HG03135 (cell line): Measurements from ENCODE around the gene TMEM219.
"Not testable (repeated sequence)": the region's sequence is repeated elsewhere in the genome, so short reads cannot be mapped to it uniquely, and the experiment has no call there.

ENCODE experiments used
- ATAC-seq: cut with Tn5 transposase; IDR thresholded peaks from one replicate; pipeline ENCODE4 v1.9.1; 2021; ENCODE audit warnings: mild to moderate bottlenecking, moderate library complexity; ENCODE audit not compliant: unreplicated experiment

Gene TMEM219

DNA sequence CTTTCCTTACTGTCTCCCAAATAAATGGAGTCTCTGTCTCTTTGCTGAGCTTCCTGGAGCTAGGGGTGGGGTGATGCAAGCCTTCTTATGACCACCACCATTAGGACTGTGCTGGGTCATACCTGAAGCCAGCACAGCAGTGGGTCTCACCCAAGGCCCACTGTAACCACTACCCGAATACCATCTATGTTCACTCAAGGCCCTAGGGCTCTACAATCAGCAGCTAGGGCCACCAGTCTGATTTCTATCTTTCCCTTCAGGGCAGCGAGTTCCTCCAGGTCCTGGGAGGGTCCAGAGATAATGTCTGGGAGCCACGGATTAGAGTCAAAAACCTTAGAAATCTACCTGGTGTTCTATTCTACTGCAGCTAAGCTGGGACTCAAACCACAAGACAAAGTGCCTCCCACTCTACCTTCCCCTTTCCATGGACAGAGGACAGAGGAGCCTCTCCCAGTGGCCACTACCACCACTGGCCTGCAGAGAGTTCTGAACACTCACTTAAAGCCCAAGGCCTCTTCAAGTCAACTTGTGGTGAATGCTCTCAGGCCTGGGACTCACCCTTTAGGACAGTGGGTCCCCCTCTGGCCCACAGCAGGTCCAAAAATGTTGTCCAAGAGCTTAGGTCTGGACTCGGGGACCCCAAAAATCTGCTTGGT is 10.9 kb upstream of the TMEM219 start:
- no peak for ATAC-seq

DNA sequence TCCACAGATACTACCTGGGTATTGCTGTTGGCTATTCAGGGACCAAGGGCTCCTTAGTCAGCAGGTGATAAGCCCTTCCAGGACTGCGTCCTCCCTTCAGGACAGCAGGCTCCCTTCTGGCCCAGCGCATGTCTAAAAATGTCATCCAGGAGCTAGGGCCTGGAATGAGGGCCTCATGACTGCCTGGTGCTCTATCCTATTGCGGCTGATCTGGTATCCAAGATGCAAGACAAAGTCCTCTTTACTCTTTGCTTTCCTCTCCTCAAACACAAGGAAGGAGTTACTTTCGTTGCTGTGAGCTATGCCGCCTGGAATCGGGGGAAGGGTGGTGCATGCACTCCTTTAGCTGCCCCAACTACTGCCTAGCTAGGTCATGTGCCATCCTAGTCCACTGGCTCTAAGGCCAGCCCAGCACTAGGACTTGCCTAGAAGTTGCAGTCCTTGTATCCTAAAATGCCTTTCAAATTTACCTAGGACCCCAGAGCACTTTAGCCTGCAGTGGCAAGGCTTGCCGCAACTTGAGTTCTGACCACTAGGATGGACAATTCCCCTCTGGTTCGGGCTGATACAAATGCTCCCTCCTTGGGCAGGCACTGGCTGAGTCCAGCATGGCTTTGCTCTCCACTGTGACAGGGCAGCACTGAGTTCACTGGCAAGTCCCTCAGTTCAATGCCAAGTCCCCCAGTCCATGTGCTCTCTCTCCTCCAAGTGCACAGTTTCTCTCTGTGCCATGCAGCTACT is 10.1 kb upstream of the TMEM219 start:
- ATAC-seq: no peak

DNA sequence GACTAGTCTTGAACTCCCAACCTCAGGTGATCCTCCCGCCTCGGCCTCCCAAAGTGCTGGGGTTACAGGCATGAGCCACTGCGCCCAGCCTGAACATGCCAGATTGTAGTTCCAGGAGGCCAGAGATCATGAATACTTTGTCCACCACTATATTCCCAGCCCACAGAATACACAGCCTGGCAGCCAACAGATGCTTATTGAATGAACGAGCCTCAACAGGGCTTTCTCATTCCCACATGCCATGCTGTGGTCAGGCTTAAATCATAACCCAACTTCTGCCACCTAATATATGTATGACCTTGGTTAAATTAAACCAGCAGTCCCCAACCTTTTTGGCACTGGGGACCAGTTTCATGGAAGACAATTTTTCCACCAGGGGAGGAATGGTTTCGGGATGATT is 3.1 kb upstream of the TMEM219 start:
- no peak for ATAC-seq

DNA sequence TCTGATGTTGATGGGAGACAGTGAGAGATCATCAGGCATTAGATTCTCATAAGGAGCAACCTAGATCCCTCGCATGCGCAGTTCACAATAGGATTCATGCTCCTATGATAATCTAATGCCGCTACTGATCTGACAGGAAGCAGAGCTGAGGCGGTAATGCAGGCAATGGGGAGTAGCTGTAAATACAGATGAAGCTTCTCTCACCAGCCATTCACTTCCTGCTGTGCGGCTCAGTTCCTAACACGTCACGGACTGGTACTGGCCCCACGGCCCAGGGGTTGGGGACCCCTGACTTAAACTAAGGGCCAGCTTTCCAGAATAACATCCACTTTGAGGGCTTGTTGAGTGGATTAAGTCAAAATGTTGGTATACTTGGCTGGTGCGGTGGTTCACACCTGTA is 2.6 kb upstream of the TMEM219 start:
- ATAC-seq: no peak

DNA sequence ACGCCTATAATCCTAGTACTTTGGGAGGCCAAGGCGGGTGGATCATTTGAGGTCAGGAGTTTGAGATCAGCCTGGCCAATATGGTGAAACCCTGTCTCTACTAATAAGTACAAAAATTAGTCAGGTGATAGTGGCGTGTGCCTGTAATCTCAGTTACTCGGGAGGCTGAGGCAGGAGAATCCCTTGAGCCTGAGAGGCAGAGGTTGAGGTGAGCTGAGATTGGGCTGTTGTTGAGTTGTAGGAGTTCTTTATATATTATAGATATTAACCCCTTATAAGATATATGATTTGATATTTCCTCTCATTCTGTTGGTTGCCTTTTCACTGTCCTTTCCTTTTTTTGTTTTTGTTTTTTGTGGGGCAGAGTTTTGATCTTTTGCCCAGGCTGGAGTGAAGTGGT is 2.1 kb upstream of the TMEM219 start:
- not testable (repeated sequence) for ATAC-seq

DNA sequence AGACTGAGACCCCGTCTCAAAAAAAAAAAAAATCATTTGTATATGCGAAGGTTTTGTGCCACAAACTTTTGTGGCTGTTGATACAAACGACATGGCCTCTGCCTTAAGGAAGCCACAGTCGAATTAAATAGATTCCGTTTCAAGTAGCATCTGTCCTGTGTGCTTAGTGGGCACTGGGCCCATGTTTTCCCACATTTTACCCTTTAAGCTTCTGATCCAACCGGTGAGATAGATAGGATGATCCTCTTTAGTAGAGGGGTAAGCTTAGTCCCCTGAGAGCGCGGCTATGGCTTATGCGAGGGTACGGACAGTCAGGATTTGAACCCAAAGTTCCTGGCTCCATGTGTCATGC is 776 bp upstream of the TMEM219 start:
- ATAC-seq: no peak

DNA sequence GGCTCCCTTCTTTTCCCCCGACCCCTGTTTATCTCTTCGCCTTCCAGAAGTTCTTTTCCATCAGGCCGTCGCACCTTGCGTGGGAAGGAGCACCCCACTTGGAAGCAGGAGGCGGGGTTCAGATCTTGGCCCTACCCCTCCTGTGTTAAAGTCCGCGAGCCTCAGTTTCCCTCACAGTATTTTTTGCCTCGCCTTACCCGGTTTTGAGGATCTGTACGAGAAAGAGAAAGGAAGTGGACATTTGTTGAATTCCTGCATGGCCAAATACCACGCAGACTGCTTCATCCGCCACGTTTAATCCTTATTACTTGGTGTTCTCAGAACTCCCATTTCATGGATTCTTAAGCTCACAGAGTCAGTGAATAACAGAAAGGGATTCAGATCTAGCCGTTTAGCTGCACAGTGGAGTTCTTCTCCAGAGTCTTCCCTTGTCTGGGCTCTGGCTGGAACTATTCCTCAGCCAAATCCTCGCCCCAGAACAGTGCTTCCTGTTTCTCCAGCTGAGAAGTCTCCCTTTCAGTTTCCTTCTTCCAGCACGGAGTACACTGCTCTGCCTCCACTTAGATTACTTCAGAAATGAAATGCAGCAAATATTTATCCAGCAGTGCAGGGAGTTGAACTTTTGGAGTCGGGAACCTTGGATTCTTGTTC is 590 bp downstream of the TMEM219 start:
- no peak for ATAC-seq

DNA sequence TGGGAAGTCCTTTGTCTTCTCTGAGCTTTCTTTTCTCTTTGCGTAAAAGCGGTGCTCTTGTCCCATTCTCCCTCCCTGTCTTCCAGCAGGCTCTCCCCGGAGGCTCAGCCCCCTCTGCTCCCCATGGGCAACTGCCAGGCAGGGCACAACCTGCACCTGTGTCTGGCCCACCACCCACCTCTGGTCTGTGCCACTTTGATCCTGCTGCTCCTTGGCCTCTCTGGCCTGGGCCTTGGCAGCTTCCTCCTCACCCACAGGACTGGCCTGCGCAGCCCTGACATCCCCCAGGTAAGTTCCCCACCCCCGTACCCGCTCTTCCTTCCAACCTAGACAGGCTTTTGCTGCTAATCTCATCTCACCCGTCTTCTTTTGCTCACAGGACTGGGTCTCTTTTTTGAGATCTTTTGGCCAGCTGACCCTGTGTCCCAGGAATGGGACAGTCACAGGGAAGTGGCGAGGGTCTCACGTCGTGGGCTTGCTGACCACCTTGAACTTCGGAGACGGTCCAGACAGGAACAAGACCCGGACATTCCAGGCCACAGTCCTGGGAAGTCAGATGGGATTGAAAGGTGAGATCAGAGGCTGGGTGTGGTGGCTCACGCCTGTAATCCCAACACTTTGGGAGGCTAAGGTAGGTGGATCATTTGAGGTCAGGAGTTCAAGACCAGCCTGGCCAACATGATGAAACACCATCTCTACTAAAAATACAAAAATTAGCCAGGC is 1.3 kb downstream of the TMEM219 start:
- no peak for ATAC-seq

DNA sequence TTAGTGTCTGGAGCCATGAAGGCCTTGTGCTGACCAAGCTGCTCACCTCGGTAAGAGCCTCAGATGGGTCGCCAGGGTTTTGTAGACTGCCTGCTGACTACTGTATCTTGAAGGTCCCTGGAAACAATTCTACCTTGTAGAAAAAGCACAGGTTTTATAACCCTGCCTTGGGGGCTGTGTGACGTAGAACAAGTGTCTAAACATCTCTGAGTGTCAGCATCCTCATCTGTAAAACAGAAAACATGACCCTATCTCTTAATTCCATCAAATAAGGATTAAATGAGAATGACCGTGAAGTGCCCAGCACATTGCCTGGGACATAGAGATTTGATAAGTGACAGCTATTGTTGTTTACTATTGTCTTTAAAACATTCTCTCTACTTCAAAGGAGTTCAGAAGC is 6.3 kb downstream of the TMEM219 start:
- no peak for ATAC-seq

DNA sequence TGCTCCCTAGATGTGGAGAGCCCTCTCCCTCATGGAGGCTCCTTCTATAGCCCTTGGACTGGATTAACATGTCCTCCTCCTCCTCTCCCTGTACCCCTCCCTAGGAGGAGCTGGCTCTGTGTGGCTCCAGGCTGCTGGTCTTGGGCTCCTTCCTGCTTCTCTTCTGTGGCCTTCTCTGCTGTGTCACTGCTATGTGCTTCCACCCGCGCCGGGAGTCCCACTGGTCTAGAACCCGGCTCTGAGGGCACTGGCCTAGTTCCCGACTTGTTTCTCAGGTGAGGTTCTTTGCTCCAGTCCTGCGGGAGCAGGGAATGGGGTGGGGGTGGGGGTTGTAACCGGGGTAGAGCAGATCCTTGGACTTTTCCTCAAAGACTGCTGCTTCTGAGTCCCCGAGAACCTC is 9.4 kb downstream of the TMEM219 start:
- ATAC-seq: no peak

DNA sequence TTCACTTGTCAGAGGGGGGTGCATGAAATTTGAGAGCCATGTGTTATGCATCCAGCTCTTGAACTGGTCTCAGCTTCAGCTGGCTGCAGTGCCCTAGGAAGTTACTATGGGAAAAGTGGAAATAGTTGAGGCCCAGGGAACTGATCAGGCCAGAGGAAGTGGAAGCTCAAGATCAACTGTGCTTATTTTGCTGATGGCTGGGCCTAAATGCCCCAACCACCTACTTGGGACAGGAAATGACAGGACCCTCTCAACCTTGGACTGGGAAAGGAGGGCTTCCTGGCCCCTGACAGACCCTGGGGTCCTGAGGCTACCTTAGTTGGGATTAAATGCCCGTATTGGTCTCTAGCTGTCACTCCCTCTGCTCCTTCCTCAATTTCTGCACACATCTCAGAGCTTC is 10.6 kb downstream of the TMEM219 start:
- no peak for ATAC-seq

DNA sequence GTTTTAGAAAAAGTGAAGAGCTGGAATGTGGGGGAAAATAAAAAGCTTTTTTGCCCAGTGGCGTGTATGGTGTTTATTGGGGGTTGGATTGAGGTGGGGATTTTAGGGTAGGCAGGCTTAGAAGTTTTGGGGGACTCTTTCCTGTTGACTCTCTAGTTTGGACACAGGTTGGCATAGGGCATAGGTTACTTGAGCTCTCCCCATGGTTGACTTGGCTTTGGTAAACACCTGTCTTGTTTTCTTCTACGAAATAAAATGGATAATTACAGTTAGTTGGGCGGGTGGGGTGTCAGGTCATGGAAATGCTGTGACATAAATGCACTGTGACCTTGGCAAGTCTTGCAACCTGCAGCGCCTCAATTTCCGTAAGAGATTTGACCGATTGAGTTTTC is 11.1 kb downstream of the TMEM219 start:
- ATAC-seq: no peak

DNA sequence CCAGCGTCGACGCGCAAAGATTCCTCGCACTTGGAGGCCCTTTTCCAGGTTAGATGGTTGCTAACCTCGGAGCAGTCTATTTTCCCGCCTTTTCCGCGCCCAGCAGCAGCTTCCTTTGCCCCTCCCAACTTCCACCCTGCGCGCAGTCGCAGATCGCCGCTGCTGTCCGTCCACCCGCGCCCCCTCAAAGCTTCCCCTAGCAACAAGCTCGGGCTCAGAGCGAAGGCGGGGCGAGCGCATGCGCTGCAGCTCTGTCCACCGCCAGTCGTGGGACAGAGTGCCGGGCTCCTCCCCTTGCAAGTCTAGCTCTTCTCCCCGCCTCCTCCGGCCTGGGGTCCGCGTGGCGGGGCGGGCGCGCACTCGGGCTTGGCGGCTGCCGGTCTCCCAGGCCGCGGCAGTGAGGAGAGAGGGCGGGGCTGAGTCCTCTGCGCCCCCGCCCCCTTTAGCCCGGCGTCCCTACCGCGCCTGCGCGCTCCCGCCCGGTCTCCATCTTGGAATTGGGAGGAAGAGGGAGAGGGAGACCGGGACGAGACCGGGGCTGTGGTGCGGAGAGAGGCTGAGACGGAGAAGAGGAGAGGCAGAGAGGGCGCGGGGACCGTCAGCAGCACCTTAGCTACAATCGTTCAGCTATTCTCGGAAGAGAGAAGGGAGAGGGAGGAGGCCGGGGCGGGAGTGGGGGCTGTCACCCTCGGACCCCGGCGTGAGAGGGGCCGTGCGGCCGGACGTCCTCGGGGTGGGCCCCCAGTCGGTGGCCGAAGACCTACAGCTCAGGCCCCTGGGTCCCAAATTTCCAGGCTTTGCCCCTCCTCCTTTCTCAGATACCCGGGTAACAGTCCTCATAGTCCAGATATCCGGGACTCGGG is 11.7 kb downstream of the TMEM219 start, which contains the start of gene TAOK2:
TSS of gene TAOK2 (plus strand) at position 485 of the 863 bp plus-strand sequence. CDS start 3,905 bp downstream, outside the sequence.
- peak; percentile 96 for ATAC-seq

DNA sequence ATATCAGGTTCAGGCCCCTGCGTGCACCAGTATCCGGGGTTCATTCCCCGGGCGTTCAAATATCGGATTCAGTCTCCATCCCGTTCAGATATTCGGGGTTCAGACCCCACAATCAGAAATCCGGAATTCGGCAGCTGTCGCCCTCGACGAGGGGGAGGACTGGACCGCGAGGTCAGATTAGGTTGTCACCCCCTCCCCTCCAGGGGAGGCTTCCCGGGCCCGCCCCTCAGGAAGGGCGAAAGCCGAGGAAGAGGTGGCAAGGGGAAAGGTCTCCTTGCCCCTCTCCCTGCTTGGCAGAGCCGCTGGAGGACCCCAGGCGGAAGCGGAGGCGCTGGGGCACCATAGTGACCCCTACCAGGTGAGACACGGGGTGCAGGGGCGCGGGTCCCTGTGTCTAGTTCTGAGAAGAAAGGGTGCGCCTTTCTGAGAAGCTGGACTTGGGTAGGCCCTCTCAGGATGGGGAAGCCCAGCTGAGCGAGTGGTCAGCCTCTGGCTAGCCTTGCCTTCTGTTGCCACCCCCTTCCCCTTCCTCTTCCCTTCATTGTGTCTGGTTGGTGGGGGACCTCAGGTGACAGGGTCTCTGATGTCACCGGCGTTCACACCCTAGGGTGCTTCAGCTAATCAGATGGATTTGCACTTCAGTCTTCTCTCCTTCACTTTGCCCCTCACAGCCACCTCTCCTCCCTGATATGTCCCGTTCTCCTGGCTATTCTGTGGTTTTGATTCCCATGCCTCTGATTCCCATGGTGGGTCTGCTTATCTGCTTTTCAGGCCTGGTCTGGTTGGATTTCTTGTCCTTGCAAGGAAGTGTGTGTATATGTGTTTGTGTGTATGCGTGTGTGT is 12.6 kb downstream of the TMEM219 start:
- peak; percentile 12 for ATAC-seq

DNA sequence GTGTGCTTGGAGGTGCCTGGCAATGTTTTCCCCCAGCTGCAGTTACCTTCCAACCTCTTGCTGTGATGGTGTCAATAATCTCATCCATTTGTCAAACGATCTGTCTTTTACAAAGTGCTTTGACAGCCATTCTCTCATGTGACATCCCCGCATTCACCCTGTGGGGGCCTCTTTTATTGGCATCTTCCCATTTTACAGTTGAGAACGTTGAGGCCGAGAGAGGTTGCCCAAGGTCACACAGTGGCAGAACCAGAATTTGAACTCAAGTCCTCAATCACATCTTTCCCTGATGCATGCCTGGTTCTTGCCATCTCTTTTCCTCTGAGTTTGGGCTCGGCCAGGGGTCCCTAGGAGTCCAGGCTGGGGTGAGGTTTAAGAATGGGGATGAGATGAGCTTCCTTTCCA is 13.3 kb downstream of the TMEM219 start:
- no peak for ATAC-seq

DNA sequence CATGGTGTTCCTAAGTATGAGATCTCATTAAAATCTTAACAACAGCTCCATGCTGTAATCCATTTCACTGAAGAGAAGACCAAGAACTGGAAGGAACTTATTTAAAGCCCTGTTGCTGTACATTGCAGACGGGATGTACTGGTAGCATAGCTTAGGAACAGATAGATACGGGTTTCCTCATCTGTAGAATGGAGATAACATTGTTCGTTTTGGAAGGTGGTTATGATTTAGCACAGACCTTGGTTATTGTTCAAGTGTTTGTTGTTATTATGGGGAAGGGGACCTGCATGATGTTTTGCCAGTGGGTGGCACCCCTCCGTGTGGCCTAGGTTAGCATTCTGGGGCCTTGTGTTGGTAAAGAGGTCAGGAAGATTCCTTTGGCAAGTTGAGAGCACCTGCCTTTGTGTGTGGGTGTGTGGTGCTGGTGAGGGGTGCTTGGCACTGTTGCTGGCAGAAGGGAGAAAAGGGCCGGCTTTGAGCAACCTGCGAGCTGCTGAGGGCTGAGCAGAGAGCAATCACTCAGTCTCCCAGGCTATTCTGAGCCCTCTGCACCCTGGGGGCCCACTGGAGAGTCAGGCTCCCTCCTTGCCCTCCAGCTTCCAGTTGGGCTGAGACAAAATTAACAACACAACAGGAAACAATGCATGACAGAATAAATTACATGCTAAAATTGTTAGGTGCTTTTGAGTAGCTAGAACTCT is 14.1 kb downstream of the TMEM219 start:
- ATAC-seq: no peak

DNA sequence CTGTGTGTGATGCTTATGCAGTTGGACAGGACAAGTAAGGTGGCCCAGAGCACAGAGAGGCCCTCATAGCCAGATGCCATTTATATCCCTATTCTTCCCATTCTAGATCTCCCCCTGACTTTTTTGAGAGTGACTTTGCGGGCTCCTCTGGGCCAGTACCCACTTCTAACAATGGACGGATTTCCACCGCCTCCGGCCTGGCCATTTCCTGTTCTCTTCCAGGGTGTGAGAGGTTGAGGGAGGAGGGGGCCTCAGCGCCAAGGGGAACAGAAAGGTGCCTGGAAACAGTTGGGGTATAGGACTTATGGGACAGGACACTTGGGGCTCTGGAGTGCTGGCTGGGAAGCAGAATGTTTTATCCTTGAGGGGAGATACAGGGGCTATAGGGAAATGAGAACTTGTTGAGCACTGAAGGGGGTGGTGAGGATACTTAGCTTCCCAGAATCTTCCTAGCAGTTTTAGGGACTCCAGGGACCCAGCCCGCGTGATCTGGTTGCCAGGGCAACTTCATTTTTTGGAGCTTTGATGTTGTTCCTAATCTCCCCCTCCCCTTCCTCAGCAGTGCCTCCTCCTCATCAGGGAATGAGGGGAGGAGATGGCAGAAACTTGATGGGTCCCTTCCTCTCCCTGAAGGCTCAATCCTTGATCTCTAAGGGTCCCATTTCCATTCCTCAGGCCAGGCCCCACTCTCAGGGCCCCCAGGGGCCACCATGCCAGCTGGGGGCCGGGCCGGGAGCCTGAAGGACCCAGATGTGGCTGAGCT is 15.4 kb downstream of the TMEM219 start:
- ATAC-seq: no peak

DNA sequence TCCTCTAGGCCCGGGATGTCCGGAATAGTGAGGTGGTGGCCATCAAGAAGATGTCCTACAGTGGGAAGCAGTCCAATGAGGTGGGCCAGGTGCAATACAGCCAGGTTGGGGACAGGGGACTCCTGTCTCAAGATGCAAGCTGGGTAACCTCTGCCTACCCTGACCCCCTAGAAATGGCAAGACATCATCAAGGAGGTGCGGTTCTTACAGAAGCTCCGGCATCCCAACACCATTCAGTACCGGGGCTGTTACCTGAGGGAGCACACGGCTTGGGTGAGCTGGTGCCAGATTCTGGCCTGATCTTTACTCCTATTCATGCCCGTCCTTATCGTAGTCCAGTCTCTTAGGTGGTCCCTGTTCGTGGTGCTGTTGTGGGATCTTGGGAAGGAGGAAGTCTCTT is 16.2 kb downstream of the TMEM219 start:
- no peak for ATAC-seq
